ENCODE data around the gene TBC1D1. TPM values are rescaled to one million over a fixed set of nuclear protein-coding genes. Genes with fewer than 3 reads are reported as not detected.

The TBC1D1 gene
- total RNA-seq, 2 donors from 2014 or later = 55.3 to 77.4 TPM

- Histone ChIP-seq H3K4me1 (peaks cover 5% of the 10 kb centered on the region), H3K27me3 (no peaks in the 10 kb centered on the region), H3K36me3 (no peaks in the 10 kb centered on the region), H3K9me3 (no peaks in the 10 kb centered on the region), H3K4me3 (no peak overlapping the region), H3K9ac (ENCODE audit: low read depth in 2 of 2, low read length in 2 of 2) (no peak overlapping the region), H3K27ac (no peak overlapping the region)
- DNase-seq = no peak
- intact Hi-C loops (cut with DNase I) = loop anchor here (10.0 kb wide), 1 partner anchor 607 kb away; no protein-coding TSS in a partner anchor
- no peak for TF ChIP-seq CTCF (IDR thresholded peaks at IDR 0.05)
Measured at GRCh38 chr4:38067499-38067898, 176.6 kb downstream of the TBC1D1 start.

- DNase-seq = no peak
- TF ChIP-seq CTCF (IDR thresholded peaks at IDR 0.05) = no peak
- H3K9me3 ChIP-seq = no peaks in the 10 kb centered on the region
- H3K9ac ChIP-seq (ENCODE audit: low read depth in 2 of 2, low read length in 2 of 2) = no peak overlapping the region
- H3K27ac ChIP-seq = no peak overlapping the region
- no peaks in the 10 kb centered on the region for H3K27me3 ChIP-seq
- H3K4me3 ChIP-seq = no peak overlapping the region
- no peaks in the 10 kb centered on the region for H3K36me3 ChIP-seq
- H3K4me1 ChIP-seq = peaks cover 5% of the 10 kb centered on the region
- intact Hi-C loops (cut with DNase I) = loop anchor here (10.0 kb wide), 1 partner anchor 607 kb away; no protein-coding TSS in a partner anchor
Measured at GRCh38 chr4:38068107-38068506, 177.2 kb downstream of the TBC1D1 start.

GRCh38 chr4:38069271-38069760 lies 178.4 kb downstream of the TBC1D1 start:
- Histone ChIP-seq H3K4me1 (peaks cover 5% of the 10 kb centered on the region), H3K36me3 (no peaks in the 10 kb centered on the region), H3K4me3 (no peak overlapping the region), H3K27ac (peak overlapping the region; percentile 26), H3K9ac (ENCODE audit: low read depth in 2 of 2, low read length in 2 of 2) (peak overlapping the region in 1 of 2 donors; percentile 62), H3K27me3 (no peaks in the 10 kb centered on the region), H3K9me3 (no peaks in the 10 kb centered on the region)
- intact Hi-C loops (cut with DNase I) = loop anchor here (10.0 kb wide), 1 partner anchor 605 kb away; no protein-coding TSS in a partner anchor
- TF ChIP-seq CTCF (IDR thresholded peaks at IDR 0.05) = peak; percentile 42
- DNase-seq = peak; percentile 85

DNA sequence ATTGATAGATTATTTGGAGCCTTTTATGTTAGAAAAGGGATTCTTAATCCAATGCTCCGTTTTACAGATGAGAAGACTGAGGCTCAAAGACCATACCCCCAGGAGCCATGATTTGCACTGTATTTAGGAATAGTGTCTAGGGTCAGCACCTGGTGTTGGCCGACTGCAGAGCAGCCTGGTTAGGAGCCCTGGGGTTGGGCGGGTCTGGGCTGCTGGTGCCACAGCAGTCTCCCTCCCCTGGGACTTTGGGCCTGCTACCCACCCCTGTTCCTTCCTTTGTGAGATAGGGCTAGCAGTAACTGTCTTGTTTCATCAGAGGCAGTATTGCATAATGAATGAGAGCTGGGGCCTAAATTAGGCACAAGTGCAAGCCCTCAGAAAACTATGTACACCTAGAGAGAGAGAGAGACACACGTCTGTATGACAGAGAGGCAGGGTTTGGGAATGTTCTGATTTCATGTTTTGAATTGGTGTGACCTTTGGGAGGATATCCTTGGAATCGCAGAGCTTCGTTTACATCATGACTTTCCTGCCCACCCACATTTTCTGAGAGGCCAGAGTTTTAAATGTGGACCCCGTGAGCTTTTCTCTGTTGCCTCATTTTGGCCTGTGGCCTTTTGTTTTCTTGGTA lies 181.0 kb downstream of the TBC1D1 start:
- Histone ChIP-seq H3K9me3 (no peaks in the 10 kb centered on the region), H3K4me1 (peaks cover 5% of the 10 kb centered on the region), H3K36me3 (no peaks in the 10 kb centered on the region), H3K4me3 (no peak overlapping the region), H3K9ac (ENCODE audit: low read depth in 2 of 2, low read length in 2 of 2) (no peak overlapping the region), H3K27me3 (no peaks in the 10 kb centered on the region), H3K27ac (no peak overlapping the region)
- intact Hi-C loops (cut with DNase I) = no loop called here
- no peak for TF ChIP-seq CTCF (IDR thresholded peaks at IDR 0.05)
- no peak for DNase-seq

DNA sequence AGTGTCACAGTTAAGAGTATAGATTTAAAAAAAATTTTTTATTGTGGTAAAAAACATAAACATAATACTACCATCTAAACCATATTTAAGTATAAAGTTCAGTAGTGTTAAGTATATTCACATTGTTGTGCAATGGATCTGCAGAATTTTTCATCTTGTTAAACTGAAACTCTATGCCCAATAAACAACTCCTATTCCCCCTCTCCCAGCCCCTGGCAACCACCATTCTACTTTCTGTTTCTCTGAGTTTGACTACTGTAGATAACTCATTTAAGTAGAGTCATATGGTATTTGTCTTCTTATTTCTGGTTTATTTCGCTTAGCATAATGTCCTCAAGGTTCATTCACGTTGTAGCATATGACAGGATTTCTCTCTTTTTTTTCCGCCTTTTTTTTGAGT lies 181.7 kb downstream of the TBC1D1 start:
- Histone ChIP-seq H3K9ac (ENCODE audit: low read depth in 2 of 2, low read length in 2 of 2) (no peak overlapping the region), H3K36me3 (no peaks in the 10 kb centered on the region), H3K4me3 (no peak overlapping the region), H3K27ac (no peak overlapping the region), H3K27me3 (no peaks in the 10 kb centered on the region), H3K9me3 (no peaks in the 10 kb centered on the region), H3K4me1 (peaks cover 5% of the 10 kb centered on the region)
- no peak for DNase-seq
- intact Hi-C loops (cut with DNase I) = no loop called here
- no peak for TF ChIP-seq CTCF (IDR thresholded peaks at IDR 0.05)
